Endodermal cell (in vitro differentiated cells): ENCODE results near the gene FERD3L. TPM values are rescaled to one million over a fixed set of nuclear protein-coding genes. Genes with fewer than 3 reads are reported as not detected.

ENCODE experiments used
- DNase-seq: peaks from one replicate; pipeline ENCODE4 v3.0.0-alpha.2; 2017
- H3K27ac ChIP-seq: 2 replicates; pipeline ENCODE4 v1.5.1; 2013; ENCODE audit warnings: mild to moderate bottlenecking, low read depth, low read length, moderate library complexity
- H3K27me3 ChIP-seq: 2 replicates; pipeline ENCODE4 v1.6.1; 2013; ENCODE audit warnings: mild to moderate bottlenecking, low read length, moderate library complexity; ENCODE audit not compliant: insufficient read depth, control insufficient read depth, poor library complexity, severe bottlenecking
- H3K36me3 ChIP-seq: 2 replicates; pipeline ENCODE4 v1.7.0; 2013; ENCODE audit warnings: mild to moderate bottlenecking, low read length, moderate library complexity; ENCODE audit not compliant: control insufficient read depth, insufficient read depth
- H3K4me1 ChIP-seq: one replicate; pipeline ENCODE4 v1.7.0; 2013; ENCODE audit warnings: low read length; ENCODE audit not compliant: control insufficient read depth, insufficient read depth
- H3K4me3 ChIP-seq: 2 replicates; pipeline ENCODE4 v1.5.1; 2013; ENCODE audit warnings: mild to moderate bottlenecking, low read length, moderate library complexity
- H3K9ac ChIP-seq: 2 replicates; pipeline ENCODE4 v1.6.1; 2013; ENCODE audit warnings: mild to moderate bottlenecking, low read length, moderate library complexity; ENCODE audit not compliant: poor library complexity, severe bottlenecking; ENCODE audit errors: extremely low read depth
- H3K9me3 ChIP-seq: 2 replicates; pipeline ENCODE4 v1.6.1; 2013; ENCODE audit warnings: mild to moderate bottlenecking, low read length, moderate library complexity; ENCODE audit not compliant: control insufficient read depth
- H3K27ac Mint-ChIP-seq: 2 replicates; pipeline ENCODE4 v1.8.0; 2020; ENCODE audit warnings: mixed read lengths
- H3K27me3 Mint-ChIP-seq: 2 replicates; pipeline ENCODE4 v1.8.0; 2021; ENCODE audit warnings: mild to moderate bottlenecking, mixed read lengths; ENCODE audit not compliant: insufficient read depth
- H3K36me3 Mint-ChIP-seq: 2 replicates; pipeline ENCODE4 v1.8.0; 2020; ENCODE audit warnings: low read depth, mixed read lengths
- H3K4me1 Mint-ChIP-seq: 2 replicates; pipeline ENCODE4 v1.8.0; 2020; ENCODE audit warnings: mixed read lengths
- H3K4me3 Mint-ChIP-seq: 2 replicates; pipeline ENCODE4 v1.8.0; 2020; ENCODE audit warnings: mild to moderate bottlenecking, moderate library complexity, mixed read lengths
- H3K9me3 Mint-ChIP-seq: 2 replicates; pipeline ENCODE4 v1.8.0; 2020; ENCODE audit warnings: mild to moderate bottlenecking, mixed read lengths
- CTCF ChIP-seq: fragments of 200-600 bp; sonication (generic); conservative IDR thresholded peaks from 2 replicates; pipeline ENCODE4 v1.5.0; 2021; ENCODE audit warnings: antibody characterized with exemption, mild to moderate bottlenecking
- WGBS, 2 experiments: methylation state at CpG; one replicate each; pipeline versions ENCODE4 v1.1.5 to v1.1.7; 2013; ENCODE audit warnings: missing lambda C conversion rate in 2 of 2, mixed read lengths in 1 of 2; ENCODE audit not compliant: insufficient coverage in 1 of 2, insufficient read length in 1 of 2; 5-methylcytosine and 5-hydroxymethylcytosine counted together
- total RNA-seq, 2 donors: library from RNA; stranded (reverse); fragmentation: NEBNext Ultra II Directional in 1 of 2; extraction: Animal tissue kit (Norgen Biotek cat#: 25700) in 1 of 2; gene quantifications; 2 replicates in 1 of 2; 3 replicates in 1 of 2; pipeline ENCODE4 v1.2.1, GENCODE V29; 2021

The FERD3L gene
- total RNA-seq, 2 donors from 2014 or later: not detected

- no peaks in the 10 kb centered on the region for H3K4me1 ChIP-seq
- TF ChIP-seq CTCF: no peak
- no peaks in the 10 kb centered on the region for H3K27me3 ChIP-seq
- H3K9me3 Mint-ChIP-seq: no peaks in the 10 kb centered on the region
- no peaks in the 10 kb centered on the region for H3K27me3 Mint-ChIP-seq
- 79 to 91% methylated on average over 3 of the region's 4 CpGs for WGBS, 2 experiments
- no peak overlapping the region for H3K9ac ChIP-seq
- DNase-seq: no peak
- no peaks in the 10 kb centered on the region for H3K4me1 Mint-ChIP-seq
- H3K4me3 Mint-ChIP-seq: no peak overlapping the region
- H3K9me3 ChIP-seq: no peaks in the 10 kb centered on the region
- H3K36me3 ChIP-seq: no peaks in the 10 kb centered on the region
- no peaks in the 10 kb centered on the region for H3K36me3 Mint-ChIP-seq
- H3K27ac Mint-ChIP-seq: no peak overlapping the region
- H3K4me3 ChIP-seq: no peak overlapping the region
- no peak overlapping the region for H3K27ac ChIP-seq
Measured at GRCh38 chr7:19133390-19133789, 11.8 kb downstream of the FERD3L start.

- no peak overlapping the region for H3K27ac ChIP-seq
- no peak for DNase-seq
- no peaks in the 10 kb centered on the region for H3K27me3 ChIP-seq
- no peak overlapping the region for H3K9ac ChIP-seq
- no peaks in the 10 kb centered on the region for H3K27me3 Mint-ChIP-seq
- no peaks in the 10 kb centered on the region for H3K9me3 Mint-ChIP-seq
- no peaks in the 10 kb centered on the region for H3K4me1 Mint-ChIP-seq
- WGBS, 2 experiments: 81% methylated on average over 1 of the region's 1 CpG; no CpG with 5 or more reads in 1 of the 2 experiments
- H3K27ac Mint-ChIP-seq: no peak overlapping the region
- no peak overlapping the region for H3K4me3 ChIP-seq
- no peaks in the 10 kb centered on the region for H3K36me3 Mint-ChIP-seq
- H3K4me3 Mint-ChIP-seq: no peak overlapping the region
- no peaks in the 10 kb centered on the region for H3K9me3 ChIP-seq
- H3K36me3 ChIP-seq: no peaks in the 10 kb centered on the region
- no peak for TF ChIP-seq CTCF
- H3K4me1 ChIP-seq: no peaks in the 10 kb centered on the region
Measured at GRCh38 chr7:19128856-19129255, 16.4 kb downstream of the FERD3L start.

GRCh38 chr7:19121977-19122588, 23.1 kb downstream of the FERD3L start:
- no peak for DNase-seq

More at GRCh38 chr7:19121977-19122588, 23.1 kb downstream of the FERD3L start:
- peaks cover 18% of the 10 kb centered on the region for H3K4me1 Mint-ChIP-seq
- TF ChIP-seq CTCF: peak; percentile 89
- Histone ChIP-seq H3K4me3 (no peak overlapping the region), H3K4me1 (no peaks in the 10 kb centered on the region), H3K27ac (no peak overlapping the region), H3K9me3 (no peaks in the 10 kb centered on the region), H3K27me3 (peaks cover 47% of the 10 kb centered on the region), H3K9ac (no peak overlapping the region), H3K36me3 (no peaks in the 10 kb centered on the region)
- WGBS, 2 experiments: 0% methylated on average over 1 of the region's 2 CpGs; no CpG with 5 or more reads in 1 of the 2 experiments
- no peaks in the 10 kb centered on the region for H3K9me3 Mint-ChIP-seq
- no peak overlapping the region for H3K4me3 Mint-ChIP-seq
- peaks cover 47% of the 10 kb centered on the region for H3K27me3 Mint-ChIP-seq
- H3K36me3 Mint-ChIP-seq: no peaks in the 10 kb centered on the region
- no peak overlapping the region for H3K27ac Mint-ChIP-seq
